SK-N-SH (cell line): Measurements from ENCODE around the gene PTPRS. TPM values are rescaled to one million over a fixed set of nuclear protein-coding genes. Genes with fewer than 3 reads are reported as not detected.

ENCODE experiments used
- CTCF ChIA-PET: fragments of 300-600, 350-600 bp; formaldehyde crosslinking; extraction: SDS; loops from one replicate; lab custom pipeline; 2021; lab: Yijun Ruan, JAX
- POLR2A ChIA-PET: fragments of 350-600 bp; sonication (Branson Sonifier 250); formaldehyde crosslinking; extraction: SDS; loops from one replicate; lab custom pipeline; 2020; ENCODE audit warnings: antibody characterized with exemption, inconsistent platforms; lab: Yijun Ruan, JAX
- DNase-seq: peaks from one replicate; pipeline ENCODE4 v3.0.0; 2012
- H2AFZ ChIP-seq: fragments of 200-600 bp; sonication (generic); 2 replicates; pipeline ENCODE4 v1.8.1; 2016; ENCODE audit warnings: antibody characterized with exemption, mild to moderate bottlenecking, low read depth
- H3F3A ChIP-seq: fragments of 200-600 bp; sonication (generic); replicated peaks from 2 replicates; pipeline ENCODE3; 2016; ENCODE audit warnings: antibody characterized with exemption, mild to moderate bottlenecking; ENCODE audit not compliant: insufficient read depth
- H3K27ac ChIP-seq, 2 experiments: fragments of 200-500 bp in 1 of 2; fragments of 200-600 bp in 1 of 2; sonication (Bioruptor generic) in 1 of 2; sonication (generic), shearing (Covaris generic) in 1 of 2; 2 replicates each; pipeline versions ENCODE4 v1.5.1 to v1.6.1; 2014 to 2016; ENCODE audit warnings: low read depth in 2 of 2, inconsistent platforms in 1 of 2, low read length in 1 of 2, mild to moderate bottlenecking in 1 of 2, mixed read lengths in 1 of 2
- H3K27me3 ChIP-seq: fragments of 200-600 bp; sonication (generic), shearing (Covaris generic); 2 replicates; pipeline ENCODE4 v1.6.1; 2016; ENCODE audit warnings: mixed run types; ENCODE audit not compliant: insufficient read depth
- H3K36me3 ChIP-seq, 2 experiments: fragments of 200-500 bp in 1 of 2; fragments of 200-600 bp in 1 of 2; sonication (Bioruptor generic) in 1 of 2; sonication (generic) in 1 of 2; replicated peaks in 1 of 2; 2 replicates each; pipeline versions ENCODE3 to v1.5.1; 2014 to 2016; ENCODE audit warnings: low read length in 1 of 2, mild to moderate bottlenecking in 1 of 2; ENCODE audit not compliant: insufficient read depth in 2 of 2, control insufficient read depth in 1 of 2
- H3K4me1 ChIP-seq, 2 experiments: fragments of 200-500 bp in 1 of 2; fragments of 200-600 bp in 1 of 2; sonication (Bioruptor generic) in 1 of 2; sonication (generic), shearing (Covaris generic) in 1 of 2; 2 replicates each; pipeline versions ENCODE4 v1.5.1 to v1.6.1; 2014 to 2016; ENCODE audit warnings: low read depth in 1 of 2, low read length in 1 of 2, mixed run types in 1 of 2; ENCODE audit not compliant: insufficient read depth in 2 of 2, control insufficient read depth in 1 of 2
- H3K4me2 ChIP-seq: fragments of 200-600 bp; sonication (generic), shearing (Covaris generic); 2 replicates; pipeline ENCODE4 v1.6.1; 2017; ENCODE audit warnings: mixed run types
- H3K4me3 ChIP-seq, 2 experiments: fragments of 200-500 bp in 1 of 2; fragments of 200-600 bp in 1 of 2; sonication (Bioruptor generic) in 1 of 2; sonication (generic), shearing (Covaris generic) in 1 of 2; 2 replicates each; pipeline versions ENCODE4 v1.5.1 to v1.8.1; 2014 to 2016; ENCODE audit warnings: low read depth in 2 of 2, inconsistent platforms in 1 of 2, low read length in 1 of 2, mild to moderate bottlenecking in 1 of 2, mixed read lengths in 1 of 2, moderate library complexity in 1 of 2
- H3K79me2 ChIP-seq: fragments of 200-600 bp; sonication (generic); 2 replicates; pipeline ENCODE4 v1.8.1; 2017; ENCODE audit warnings: mild to moderate bottlenecking; ENCODE audit not compliant: insufficient read depth
- H3K9ac ChIP-seq: fragments of 200-600 bp; sonication (generic); 2 replicates; pipeline ENCODE4 v1.6.1; 2017; ENCODE audit warnings: mixed run types
- H3K9me2 ChIP-seq: fragments of 200-600 bp; sonication (generic); 2 replicates; pipeline ENCODE4 v1.6.1; 2017; ENCODE audit warnings: mixed run types
- H3K9me3 ChIP-seq: fragments of 200-600 bp; sonication (generic); 2 replicates; pipeline ENCODE4 v1.6.1; 2017; ENCODE audit warnings: mixed run types, mild to moderate bottlenecking, moderate library complexity
- H4K20me1 ChIP-seq: fragments of 200-600 bp; sonication (generic); 2 replicates; pipeline ENCODE4 v1.6.1; 2017; ENCODE audit warnings: mild to moderate bottlenecking, mixed run types; ENCODE audit not compliant: insufficient read depth
- CHD2 ChIP-seq: fragments of 150-350 bp; IDR thresholded peaks from 2 replicates; pipeline ENCODE4 v1.6.1; 2018; ENCODE audit warnings: low read length; ENCODE audit not compliant: partially characterized antibody
- EZH2phosphoT487 ChIP-seq: fragments of 200-600 bp; sonication (generic); IDR thresholded peaks from 2 replicates; pipeline ENCODE4 v1.6.1; 2017; ENCODE audit warnings: low read depth, mixed run types, mild to moderate bottlenecking, antibody characterized with exemption, moderate library complexity, borderline replicate concordance
- FOSL2 ChIP-seq: IDR thresholded peaks from 2 replicates; pipeline ENCODE4 v1.4.0; 2012; ENCODE audit warnings: low read depth, mild to moderate bottlenecking, moderate library complexity, borderline replicate concordance
- FOXJ3 ChIP-seq: sonication (generic); formaldehyde crosslinking; IDR thresholded peaks from 2 replicates; pipeline ENCODE4 v1.5.1; 2020; ENCODE audit warnings: mild to moderate bottlenecking, missing genetic modification reagents
- GATA2 ChIP-seq: sonication (generic); formaldehyde crosslinking; IDR thresholded peaks from 2 replicates; pipeline ENCODE4 v1.5.0; 2020; ENCODE audit warnings: mild to moderate bottlenecking, missing genetic modification reagents
- MAX ChIP-seq: IDR thresholded peaks from 2 replicates; pipeline ENCODE4 v1.4.0; 2012; ENCODE audit warnings: low read depth
- NFIC ChIP-seq: IDR thresholded peaks from 2 replicates; pipeline ENCODE4 v1.4.0; 2012; ENCODE audit warnings: borderline replicate concordance
- RAD21 ChIP-seq: IDR thresholded peaks from 2 replicates; pipeline ENCODE4 v1.6.1; 2012; ENCODE audit warnings: mild to moderate bottlenecking, low read length
- RCOR1 ChIP-seq: fragments of 150-350 bp; IDR thresholded peaks from 2 replicates; pipeline ENCODE4 v1.6.1; 2017; ENCODE audit warnings: antibody characterized with exemption, low read length
- RFX5 ChIP-seq: IDR thresholded peaks from 2 replicates; pipeline ENCODE4 v1.6.1; 2012; ENCODE audit warnings: mild to moderate bottlenecking, improper control_type of control experiment, low read length
- SIN3A ChIP-seq: IDR thresholded peaks from 2 replicates; pipeline ENCODE4 v1.6.1; 2012; ENCODE audit warnings: low read depth, mild to moderate bottlenecking, low read length, moderate library complexity, borderline replicate concordance
- SMC3 ChIP-seq: IDR thresholded peaks from 2 replicates; pipeline ENCODE4 v1.6.1; 2012; ENCODE audit warnings: low read depth, low read length, improper control_type of control experiment
- TAF1 ChIP-seq: IDR thresholded peaks from 2 replicates; pipeline ENCODE4 v1.6.1; 2012; ENCODE audit warnings: low read depth, mild to moderate bottlenecking, low read length, moderate library complexity, borderline replicate concordance
- USF2 ChIP-seq: fragments of 150-350 bp; IDR thresholded peaks from 2 replicates; pipeline ENCODE4 v1.6.1; 2017; ENCODE audit warnings: antibody characterized with exemption, low read length, low read depth, borderline replicate concordance
- WGBS: methylation state at CpG from one replicate; pipeline ENCODE4 v1.1.6; 2017; ENCODE audit warnings: low lambda C conversion rate; 5-methylcytosine and 5-hydroxymethylcytosine counted together
- polyA plus RNA-seq, 3 experiments: library from polyadenylated mRNA; depleted of rRNA; stranded (reverse); fragments of >200 nt; gene quantifications; 2 replicates each; pipeline ENCODE4 v1.2.3, GENCODE V29; 2012
- TF ChIP-seq, protein P1 (sequence below): IDR thresholded peaks from 2 replicates; pipeline ENCODE4 v1.4.0; 2012; ENCODE audit warnings: low read depth, borderline replicate concordance

The PTPRS gene
- polyA plus RNA-seq, 1 of the 3 experiments (the other 2 are of a cell fraction): 91.0 TPM

DNA sequence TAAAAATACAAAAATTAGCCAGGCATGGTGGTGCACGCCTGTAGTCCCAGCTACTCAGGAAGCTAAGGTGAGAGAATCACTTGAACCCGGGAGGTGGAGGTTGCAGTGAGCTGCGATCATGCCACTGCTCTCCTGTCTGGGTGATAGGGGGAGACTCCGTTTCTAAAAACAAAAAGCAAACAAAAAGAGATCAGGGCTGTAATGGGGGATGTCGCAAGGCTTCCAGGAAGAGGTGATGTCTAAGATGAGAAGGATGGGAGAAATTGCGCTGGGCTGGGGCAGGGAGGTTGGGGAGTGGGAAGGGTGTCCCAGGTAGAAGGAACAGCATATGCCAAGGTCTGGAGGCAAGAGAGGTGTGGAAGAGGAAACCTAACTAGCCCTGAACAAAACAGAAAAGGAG is 36.1 kb downstream of the PTPRS start (continued):
- TF ChIP-seq, protein P1, sequence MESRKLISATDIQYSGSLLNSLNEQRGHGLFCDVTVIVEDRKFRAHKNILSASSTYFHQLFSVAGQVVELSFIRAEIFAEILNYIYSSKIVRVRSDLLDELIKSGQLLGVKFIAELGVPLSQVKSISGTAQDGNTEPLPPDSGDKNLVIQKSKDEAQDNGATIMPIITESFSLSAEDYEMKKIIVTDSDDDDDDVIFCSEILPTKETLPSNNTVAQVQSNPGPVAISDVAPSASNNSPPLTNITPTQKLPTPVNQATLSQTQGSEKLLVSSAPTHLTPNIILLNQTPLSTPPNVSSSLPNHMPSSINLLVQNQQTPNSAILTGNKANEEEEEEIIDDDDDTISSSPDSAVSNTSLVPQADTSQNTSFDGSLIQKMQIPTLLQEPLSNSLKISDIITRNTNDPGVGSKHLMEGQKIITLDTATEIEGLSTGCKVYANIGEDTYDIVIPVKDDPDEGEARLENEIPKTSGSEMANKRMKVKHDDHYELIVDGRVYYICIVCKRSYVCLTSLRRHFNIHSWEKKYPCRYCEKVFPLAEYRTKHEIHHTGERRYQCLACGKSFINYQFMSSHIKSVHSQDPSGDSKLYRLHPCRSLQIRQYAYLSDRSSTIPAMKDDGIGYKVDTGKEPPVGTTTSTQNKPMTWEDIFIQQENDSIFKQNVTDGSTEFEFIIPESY: no peak

GRCh38 chr19:5303208-5303607 is 37.4 kb downstream of the PTPRS start:
- H3K9me2 ChIP-seq: no peaks in the 10 kb centered on the region
- DNase-seq: no peak
- H3K4me2 ChIP-seq: no peak overlapping the region
- H3K27me3 ChIP-seq: no peaks in the 10 kb centered on the region
- H4K20me1 ChIP-seq: no peaks in the 10 kb centered on the region; the same call in 1 of the 2 replicates
- no peak overlapping the region for H3K9ac ChIP-seq
- H3K9me3 ChIP-seq: no peaks in the 10 kb centered on the region
- WGBS: 98% methylated on average over 5 of the region's 7 CpGs
- H3K36me3 ChIP-seq: no peaks in the 10 kb centered on the region
- no peaks in the 10 kb centered on the region for H3F3A ChIP-seq
- H3K4me3 ChIP-seq: no peak overlapping the region
- H2AFZ ChIP-seq: no peak overlapping the region
- ChIA-PET POLR2A (no interaction called here), CTCF (no interaction called here)
- TF ChIP-seq NFIC: no peak
- TF ChIP-seq, protein P1: no peak
- no peaks in the 10 kb centered on the region; the same call in 1 of the 2 replicates for H3K79me2 ChIP-seq
- no peak overlapping the region for H3K27ac ChIP-seq
- peaks cover 0 to 5% of the 10 kb centered on the region in 2 experiments; a peak in 1 of 4 replicates for H3K4me1 ChIP-seq

GRCh38 chr19:5302396-5302795 is 38.2 kb downstream of the PTPRS start:
- Histone ChIP-seq H3K4me3 (no peak overlapping the region), H3K9ac (no peak overlapping the region), H3K4me1 (no peaks in the 10 kb centered on the region), H3F3A (no peaks in the 10 kb centered on the region), H3K27ac (no peak overlapping the region), H4K20me1 (no peaks in the 10 kb centered on the region; the same call in 1 of the 2 replicates), H3K9me3 (no peaks in the 10 kb centered on the region), H3K9me2 (no peaks in the 10 kb centered on the region), H2AFZ (no peak overlapping the region), H3K79me2 (no peaks in the 10 kb centered on the region; the same call in 1 of the 2 replicates), H3K4me2 (no peak overlapping the region), H3K36me3 (no peaks in the 10 kb centered on the region), H3K27me3 (no peaks in the 10 kb centered on the region)
- CTCF ChIA-PET: interaction anchor here (0.9 kb wide), 1 partner anchor 12 kb away, joined by 3 read pairs; no protein-coding TSS in a partner anchor
- no peak for DNase-seq
- POLR2A ChIA-PET: interaction anchor here (0.6 kb wide), 1 partner anchor 235 kb away, joined by 3 read pairs; no protein-coding TSS in a partner anchor
- WGBS: 98% methylated on average over 9 of the region's 9 CpGs
- no peak for TF ChIP-seq USF2
- no peak for TF ChIP-seq MAX
- no peak for TF ChIP-seq RCOR1
- no peak for TF ChIP-seq RFX5
- TF ChIP-seq SIN3A: no peak
- no peak for TF ChIP-seq SMC3
- no peak for TF ChIP-seq EZH2phosphoT487
- no peak for TF ChIP-seq CHD2
- TF ChIP-seq TAF1: no peak
- no peak for TF ChIP-seq FOXJ3 (CRISPR knock-in tag)
- no peak for TF ChIP-seq FOSL2
- TF ChIP-seq RAD21: no peak
- no peak for TF ChIP-seq GATA2
- TF ChIP-seq, all 33 proteins: peak for 0
